HG02884 (cell line): ENCODE results near the gene GLT8D1.
"Not testable (repeated sequence)": the region's sequence is repeated elsewhere in the genome, so short reads cannot be mapped to it uniquely, and the experiment has no call there.

Experiments used
- ATAC-seq: cut with Tn5 transposase; IDR thresholded peaks from one replicate; pipeline ENCODE4 v1.9.1; 2021; ENCODE audit warnings: mild to moderate bottlenecking, moderate library complexity; ENCODE audit not compliant: unreplicated experiment

GLT8D1 gene

GRCh38 chr3:52705688-52706686 is at the start of gene GLT8D1, which contains the start of gene SPCS1:
Gene GLT8D1, minus strand, starts transcription at chr3:52705791. Its CDS starts 5,331 bp downstream, at chr3:52700460.
Gene SPCS1, plus strand, starts transcription at chr3:52706106. Its CDS starts 141 bp downstream, at chr3:52706247.
- peak; percentile 65 for ATAC-seq

GRCh38 chr3:52754373-52754772 is 48.8 kb upstream of the GLT8D1 start:
- no peak for ATAC-seq

GRCh38 chr3:52752045-52752660 is 46.6 kb upstream of the GLT8D1 start:
- ATAC-seq: no peak

GRCh38 chr3:52743721-52744120 is 38.1 kb upstream of the GLT8D1 start:
- ATAC-seq: no peak

GRCh38 chr3:52743152-52743551 is 37.6 kb upstream of the GLT8D1 start:
- ATAC-seq: no peak

GRCh38 chr3:52742418-52743041 is 36.9 kb upstream of the GLT8D1 start:
- no peak for ATAC-seq

- ATAC-seq: no peak
These were observed 34.1 kb upstream of the GLT8D1 start for GRCh38 chr3:52739730-52740129.

- ATAC-seq: no peak
These were observed 27.8 kb upstream of the GLT8D1 start for GRCh38 chr3:52733256-52733891.

- ATAC-seq: no peak
These were observed 26.0 kb upstream of the GLT8D1 start for GRCh38 chr3:52731590-52731989.

- ATAC-seq: no peak
These were observed 25.1 kb upstream of the GLT8D1 start for GRCh38 chr3:52730681-52731080.

- ATAC-seq: not testable (repeated sequence)
These were observed 23.2 kb upstream of the GLT8D1 start for GRCh38 chr3:52728753-52729152.

GRCh38 chr3:52724511-52724910 is 18.9 kb upstream of the GLT8D1 start:
- no peak for ATAC-seq

GRCh38 chr3:52723935-52724334 is 18.3 kb upstream of the GLT8D1 start:
- ATAC-seq: no peak

GRCh38 chr3:52722491-52722890 is 16.9 kb upstream of the GLT8D1 start:
- ATAC-seq: no peak

GRCh38 chr3:52721730-52722008 is 16.1 kb upstream of the GLT8D1 start:
- no peak for ATAC-seq

- ATAC-seq: peak; percentile 66
These were observed 15.6 kb upstream of the GLT8D1 start for GRCh38 chr3:52721002-52721729.

- no peak for ATAC-seq
These were observed 14.0 kb upstream of the GLT8D1 start for GRCh38 chr3:52719618-52720017.

- ATAC-seq: no peak
These were observed 10.2 kb upstream of the GLT8D1 start for GRCh38 chr3:52715714-52716305.

GRCh38 chr3:52714335-52715302 is 9.0 kb upstream of the GLT8D1 start:
- ATAC-seq: no peak
